Eye (tissue), 1 donor: ENCODE data around the gene CSNK1A1.
A peak's percentile ranks its signal among the peaks of the same experiment; 100 is the strongest.
"Not testable (repeated sequence)": the region's sequence is repeated elsewhere in the genome, so short reads cannot be mapped to it uniquely, and the experiment has no call there.

Experiments used
- DNase-seq: peaks from one replicate; pipeline ENCODE4 v3.0.0-alpha.2; 2015

Gene CSNK1A1

GRCh38 chr5:149453618-149454415, 97.4 kb downstream of the CSNK1A1 start:
- DNase-seq = no peak

GRCh38 chr5:149452665-149453617, 98.3 kb downstream of the CSNK1A1 start:
- no peak for DNase-seq

- peak; percentile 61 for DNase-seq
Measured at GRCh38 chr5:149452007-149452664, 99.1 kb downstream of the CSNK1A1 start.

- DNase-seq = no peak
Measured at GRCh38 chr5:149450199-149450598, 101.0 kb downstream of the CSNK1A1 start.

- no peak for DNase-seq
Measured at GRCh38 chr5:149448831-149449714, 102.2 kb downstream of the CSNK1A1 start.

GRCh38 chr5:149448431-149448830, 102.8 kb downstream of the CSNK1A1 start:
- DNase-seq = no peak

GRCh38 chr5:149447373-149448367, 103.6 kb downstream of the CSNK1A1 start:
- DNase-seq = no peak

GRCh38 chr5:149446794-149447193, 104.4 kb downstream of the CSNK1A1 start:
- DNase-seq = not testable (repeated sequence)

GRCh38 chr5:149445739-149446369, 105.4 kb downstream of the CSNK1A1 start:
- peak; percentile 48 for DNase-seq

- no peak for DNase-seq
Measured at GRCh38 chr5:149445343-149445738, 105.9 kb downstream of the CSNK1A1 start.

GRCh38 chr5:149444430-149444829, 106.8 kb downstream of the CSNK1A1 start:
- not testable (repeated sequence) for DNase-seq

GRCh38 chr5:149443210-149443609, 108.0 kb downstream of the CSNK1A1 start:
- DNase-seq = no peak

GRCh38 chr5:149442563-149443182, 108.6 kb downstream of the CSNK1A1 start:
- peak; percentile 90 for DNase-seq
